SU-DHL-6 (cell line): ENCODE data around the gene NRXN2.

Source experiments
- H2AFZ ChIP-seq: fragments of 200-600 bp; sonication (generic); 2 replicates; pipeline ENCODE4 v1.6.1; 2014; ENCODE audit warnings: low read depth, mild to moderate bottlenecking, moderate library complexity, mixed read lengths, antibody characterized with exemption, low read length; ENCODE audit not compliant: severe bottlenecking
- H3F3A ChIP-seq: fragments of 200-600 bp; shearing (Covaris generic); 2 replicates; pipeline ENCODE4 v1.6.0; 2016; ENCODE audit warnings: antibody characterized with exemption, mild to moderate bottlenecking; ENCODE audit not compliant: insufficient read depth
- H3K27ac ChIP-seq: fragments of 200-600 bp; sonication (generic); 2 replicates; pipeline ENCODE4 v1.5.1; 2016; ENCODE audit warnings: low read depth, mild to moderate bottlenecking, low read length, moderate library complexity, mixed read lengths
- H3K27me3 ChIP-seq: fragments of 200-600 bp; sonication (generic), shearing (Covaris generic); 2 replicates; pipeline ENCODE4 v1.6.0; 2014; ENCODE audit warnings: mild to moderate bottlenecking, low read length
- H3K36me3 ChIP-seq: fragments of 200-600 bp; sonication (generic); 2 replicates; pipeline ENCODE4 v1.6.1; 2014; ENCODE audit warnings: mild to moderate bottlenecking, low read length, mixed read lengths
- H3K4me2 ChIP-seq: fragments of 300-600, 200-600 bp; shearing (Covaris generic), sonication (generic); 2 replicates; pipeline ENCODE4 v1.6.0; 2014; ENCODE audit warnings: low read length, low read depth, mild to moderate bottlenecking; ENCODE audit not compliant: poor library complexity, severe bottlenecking
- H3K4me3 ChIP-seq: fragments of 200-600 bp; sonication (generic); 2 replicates; pipeline ENCODE4 v1.5.1; 2014; ENCODE audit warnings: antibody characterized with exemption, low read length, mild to moderate bottlenecking, mixed read lengths; ENCODE audit not compliant: insufficient read depth, poor library complexity, severe bottlenecking
- H3K79me2 ChIP-seq: fragments of 200-600 bp; sonication (generic); 2 replicates; pipeline ENCODE4 v1.6.1; 2014; ENCODE audit warnings: mild to moderate bottlenecking, low read length, moderate library complexity; ENCODE audit not compliant: insufficient read depth
- H3K9ac ChIP-seq: fragments of 200-600 bp; sonication (generic); 2 replicates; pipeline ENCODE4 v1.7.0; 2014; ENCODE audit warnings: mild to moderate bottlenecking, low read length
- H3K9me2 ChIP-seq: fragments of 200-600 bp; sonication (generic); replicated peaks from 2 replicates; pipeline ENCODE4 v1.6.1; 2014; ENCODE audit warnings: low read length; ENCODE audit not compliant: insufficient read depth
- H3K9me3 ChIP-seq: fragments of 200-600 bp; sonication (generic); 2 replicates; pipeline ENCODE4 v1.6.1; 2014; ENCODE audit warnings: low read length, mixed read lengths; ENCODE audit not compliant: insufficient read depth
- H4K20me1 ChIP-seq: fragments of 200-600 bp; sonication (generic); 2 replicates; pipeline ENCODE4 v1.6.1; 2014; ENCODE audit warnings: low read depth, mild to moderate bottlenecking, antibody characterized with exemption, low read length, moderate library complexity, mixed read lengths
- CTCF ChIP-seq: fragments of 200-600 bp; sonication (generic); IDR thresholded peaks from one replicate; pipeline ENCODE4 v1.5.1; 2017; ENCODE audit warnings: antibody characterized with exemption, mild to moderate bottlenecking, low read length, moderate library complexity; ENCODE audit not compliant: insufficient read depth, poor library complexity, severe bottlenecking
- EZH2phosphoT487 ChIP-seq: fragments of 200-600 bp; sonication (generic), shearing (Covaris generic); conservative IDR thresholded peaks from 2 replicates; pipeline ENCODE4 v1.6.1; 2018; ENCODE audit warnings: mild to moderate bottlenecking, antibody characterized with exemption, low read length, moderate library complexity, mixed read lengths

NRXN2 gene

DNA sequence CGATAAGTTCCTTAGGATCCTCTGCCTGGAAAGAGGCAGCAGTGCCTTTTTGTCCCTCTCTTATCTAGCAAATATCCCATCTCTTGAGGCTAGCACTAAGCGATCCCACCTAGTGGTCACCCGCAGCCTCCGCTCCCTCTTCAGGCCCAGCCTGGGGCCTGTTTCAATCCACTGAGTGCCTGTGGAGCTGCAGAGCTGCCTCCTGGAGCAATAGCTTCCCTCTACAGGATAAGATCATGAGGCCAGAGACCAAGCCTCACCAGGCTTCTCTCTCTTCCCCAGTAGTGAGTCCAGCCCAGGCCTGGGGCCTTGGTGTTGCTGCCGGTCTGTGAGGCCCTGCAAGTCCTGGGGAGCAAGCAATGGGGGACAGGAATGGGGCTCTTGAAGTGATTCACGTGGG lies 66.1 kb downstream of the NRXN2 start:
- Histone ChIP-seq H3K36me3 (no peaks in the 10 kb centered on the region), H3K9ac (no peak overlapping the region), H3K27me3 (no peaks in the 10 kb centered on the region), H3K9me3 (no peaks in the 10 kb centered on the region), H3K9me2 (no peaks in the 10 kb centered on the region), H3K4me3 (no peak overlapping the region), H4K20me1 (no peaks in the 10 kb centered on the region), H3F3A (no peaks in the 10 kb centered on the region), H3K27ac (no peak overlapping the region), H3K4me2 (no peak overlapping the region), H2AFZ (no peak overlapping the region), H3K79me2 (no peaks in the 10 kb centered on the region)
- TF ChIP-seq EZH2phosphoT487 (no peak), CTCF (no peak)

- Histone ChIP-seq H3K9me3 (no peaks in the 10 kb centered on the region), H3K4me3 (no peak overlapping the region), H3K27ac (no peak overlapping the region), H3K27me3 (no peaks in the 10 kb centered on the region), H3K9ac (no peak overlapping the region), H2AFZ (no peak overlapping the region), H4K20me1 (no peaks in the 10 kb centered on the region), H3F3A (no peaks in the 10 kb centered on the region), H3K4me2 (no peak overlapping the region), H3K36me3 (no peaks in the 10 kb centered on the region), H3K9me2 (no peaks in the 10 kb centered on the region), H3K79me2 (no peaks in the 10 kb centered on the region)
- no peak for TF ChIP-seq EZH2phosphoT487
- no peak for TF ChIP-seq CTCF
These were observed 66.9 kb downstream of the NRXN2 start for GRCh38 chr11:64655941-64656601.

- TF ChIP-seq EZH2phosphoT487 (no peak), CTCF (no peak)
These were observed 67.9 kb downstream of the NRXN2 start for GRCh38 chr11:64654958-64655541.

More at GRCh38 chr11:64654958-64655541, 67.9 kb downstream of the NRXN2 start:
- Histone ChIP-seq H3K79me2 (no peaks in the 10 kb centered on the region), H3K4me2 (no peak overlapping the region), H4K20me1 (no peaks in the 10 kb centered on the region), H2AFZ (no peak overlapping the region), H3F3A (no peaks in the 10 kb centered on the region), H3K27me3 (no peaks in the 10 kb centered on the region), H3K27ac (no peak overlapping the region), H3K36me3 (no peaks in the 10 kb centered on the region), H3K9ac (no peak overlapping the region), H3K9me3 (no peaks in the 10 kb centered on the region), H3K9me2 (no peaks in the 10 kb centered on the region), H3K4me3 (no peak overlapping the region)
